ENCODE results near the gene PHLDA2. TPM values are rescaled to one million over a fixed set of nuclear protein-coding genes. Genes with fewer than 3 reads are reported as not detected.

PHLDA2 gene
- total RNA-seq, 2 experiments from 2014 or later, result 2.8 to 3.6 TPM

- CTCF ChIA-PET, result no interaction called here
These were observed 4.8 kb downstream of the PHLDA2 start for GRCh38 chr11:2924381-2924780.

GRCh38 chr11:2923446-2924375 is 5.5 kb downstream of the PHLDA2 start:
- Mint-ChIP-seq H3K27me3 (ENCODE audit: low read depth) (peaks cover 13% of the 10 kb centered on the region), H3K36me3 (ENCODE audit: low read depth) (no peaks in the 10 kb centered on the region), H3K4me3 (no peak overlapping the region), H3K9me3 (no peaks in the 10 kb centered on the region), H3K27ac (no peak overlapping the region), H3K4me1 (ENCODE audit: low read depth) (peaks cover 7% of the 10 kb centered on the region)
- intact Hi-C loops (cut with micrococcal nuclease), result no loop called here
- CTCF ChIA-PET, result interaction anchor here (0.8 kb wide), 1 partner anchor 391 kb away, joined by 3 read pairs; no protein-coding TSS in a partner anchor
- no peak for DNase-seq

More at GRCh38 chr11:2924381-2924780, 4.8 kb downstream of the PHLDA2 start:
- peaks cover 10% of the 10 kb centered on the region for H3K4me1 Mint-ChIP-seq (ENCODE audit: low read depth)
- no peaks in the 10 kb centered on the region for H3K36me3 Mint-ChIP-seq (ENCODE audit: low read depth)
- DNase-seq, result no peak
- intact Hi-C loops (cut with micrococcal nuclease), result no loop called here
- H3K9me3 Mint-ChIP-seq, result no peaks in the 10 kb centered on the region
- H3K4me3 Mint-ChIP-seq, result no peak overlapping the region
- H3K27ac Mint-ChIP-seq, result no peak overlapping the region
- H3K27me3 Mint-ChIP-seq (ENCODE audit: low read depth), result peaks cover 15% of the 10 kb centered on the region

- intact Hi-C loops (cut with micrococcal nuclease), result no loop called here
- Mint-ChIP-seq H3K27ac (no peak overlapping the region), H3K9me3 (no peaks in the 10 kb centered on the region), H3K36me3 (ENCODE audit: low read depth) (no peaks in the 10 kb centered on the region), H3K27me3 (ENCODE audit: low read depth) (peaks cover 5% of the 10 kb centered on the region), H3K4me3 (no peak overlapping the region), H3K4me1 (ENCODE audit: low read depth) (peaks cover under 1% of the 10 kb centered on the region)
- CTCF ChIA-PET, result no interaction called here
- DNase-seq, result no peak
These were observed 6.6 kb downstream of the PHLDA2 start for GRCh38 chr11:2922655-2923054.

GRCh38 chr11:2921742-2922493 is 7.3 kb downstream of the PHLDA2 start:
- H3K27me3 Mint-ChIP-seq (ENCODE audit: low read depth), result peaks cover 2% of the 10 kb centered on the region
- no peak overlapping the region for H3K27ac Mint-ChIP-seq
- no peaks in the 10 kb centered on the region for H3K36me3 Mint-ChIP-seq (ENCODE audit: low read depth)
- no peaks in the 10 kb centered on the region for H3K4me1 Mint-ChIP-seq (ENCODE audit: low read depth)
- intact Hi-C loops (cut with micrococcal nuclease), result no loop called here
- CTCF ChIA-PET, result no interaction called here
- DNase-seq, result no peak
- no peaks in the 10 kb centered on the region for H3K9me3 Mint-ChIP-seq
- H3K4me3 Mint-ChIP-seq, result no peak overlapping the region

GRCh38 chr11:2921261-2921660 is 8.0 kb downstream of the PHLDA2 start:
- H3K4me1 Mint-ChIP-seq (ENCODE audit: low read depth), result no peaks in the 10 kb centered on the region
- DNase-seq, result no peak
- intact Hi-C loops (cut with micrococcal nuclease), result no loop called here
- H3K27ac Mint-ChIP-seq, result no peak overlapping the region
- CTCF ChIA-PET, result interaction anchor here (1.2 kb wide), 1 partner anchor 9 kb away, joined by 6 read pairs; the partner anchor contains the start of gene PHLDA2
- H3K9me3 Mint-ChIP-seq, result no peaks in the 10 kb centered on the region
- no peaks in the 10 kb centered on the region for H3K27me3 Mint-ChIP-seq (ENCODE audit: low read depth)
- H3K4me3 Mint-ChIP-seq, result no peak overlapping the region
- H3K36me3 Mint-ChIP-seq (ENCODE audit: low read depth), result no peaks in the 10 kb centered on the region

- CTCF ChIA-PET, result interaction anchor here (1.2 kb wide), 1 partner anchor 10 kb away, joined by 6 read pairs; the partner anchor contains the start of gene PHLDA2
- no peaks in the 10 kb centered on the region for H3K4me1 Mint-ChIP-seq (ENCODE audit: low read depth)
- no peaks in the 10 kb centered on the region for H3K9me3 Mint-ChIP-seq
- intact Hi-C loops (cut with micrococcal nuclease), result no loop called here
- DNase-seq, result no peak
- no peaks in the 10 kb centered on the region for H3K36me3 Mint-ChIP-seq (ENCODE audit: low read depth)
- H3K27me3 Mint-ChIP-seq (ENCODE audit: low read depth), result no peaks in the 10 kb centered on the region
- no peak overlapping the region for H3K4me3 Mint-ChIP-seq
- no peak overlapping the region for H3K27ac Mint-ChIP-seq
These were observed 8.9 kb downstream of the PHLDA2 start for GRCh38 chr11:2920343-2920742.

- intact Hi-C loops (cut with micrococcal nuclease), result no loop called here
- H3K4me1 Mint-ChIP-seq (ENCODE audit: low read depth), result no peaks in the 10 kb centered on the region
- CTCF ChIA-PET, result no interaction called here
These were observed 9.4 kb downstream of the PHLDA2 start for GRCh38 chr11:2919837-2920236.

GRCh38 chr11:2919188-2919587 is 10.0 kb downstream of the PHLDA2 start:
- Mint-ChIP-seq H3K4me3 (no peak overlapping the region), H3K4me1 (ENCODE audit: low read depth) (peaks cover under 1% of the 10 kb centered on the region), H3K9me3 (no peaks in the 10 kb centered on the region), H3K36me3 (ENCODE audit: low read depth) (no peaks in the 10 kb centered on the region), H3K27me3 (ENCODE audit: low read depth) (no peaks in the 10 kb centered on the region), H3K27ac (no peak overlapping the region)
- CTCF ChIA-PET, result no interaction called here
- intact Hi-C loops (cut with micrococcal nuclease), result no loop called here
- DNase-seq, result no peak

More at GRCh38 chr11:2919837-2920236, 9.4 kb downstream of the PHLDA2 start:
- Mint-ChIP-seq H3K36me3 (ENCODE audit: low read depth) (no peaks in the 10 kb centered on the region), H3K9me3 (no peaks in the 10 kb centered on the region), H3K27ac (no peak overlapping the region), H3K4me3 (no peak overlapping the region), H3K27me3 (ENCODE audit: low read depth) (no peaks in the 10 kb centered on the region)
- no peak for DNase-seq

- H3K27ac Mint-ChIP-seq, result no peak overlapping the region
- H3K9me3 Mint-ChIP-seq, result no peaks in the 10 kb centered on the region
- H3K27me3 Mint-ChIP-seq (ENCODE audit: low read depth), result no peaks in the 10 kb centered on the region
- intact Hi-C loops (cut with micrococcal nuclease), result no loop called here
- CTCF ChIA-PET, result no interaction called here
- peaks cover 10% of the 10 kb centered on the region for H3K4me1 Mint-ChIP-seq (ENCODE audit: low read depth)
- no peak overlapping the region for H3K4me3 Mint-ChIP-seq
- H3K36me3 Mint-ChIP-seq (ENCODE audit: low read depth), result no peaks in the 10 kb centered on the region
- DNase-seq, result no peak
These were observed 11.3 kb downstream of the PHLDA2 start for GRCh38 chr11:2917842-2918490.

GRCh38 chr11:2916892-2917645 is 12.2 kb downstream of the PHLDA2 start:
- no peaks in the 10 kb centered on the region for H3K27me3 Mint-ChIP-seq (ENCODE audit: low read depth)
- H3K4me3 Mint-ChIP-seq, result no peak overlapping the region
- H3K27ac Mint-ChIP-seq, result no peak overlapping the region
- DNase-seq, result no peak
- intact Hi-C loops (cut with micrococcal nuclease), result no loop called here
- no peaks in the 10 kb centered on the region for H3K36me3 Mint-ChIP-seq (ENCODE audit: low read depth)
- H3K9me3 Mint-ChIP-seq, result no peaks in the 10 kb centered on the region
- CTCF ChIA-PET, result no interaction called here
- H3K4me1 Mint-ChIP-seq (ENCODE audit: low read depth), result peaks cover 10% of the 10 kb centered on the region

- no peak for DNase-seq
- CTCF ChIA-PET, result no interaction called here
- Mint-ChIP-seq H3K27me3 (ENCODE audit: low read depth) (no peaks in the 10 kb centered on the region), H3K36me3 (ENCODE audit: low read depth) (no peaks in the 10 kb centered on the region), H3K27ac (no peak overlapping the region), H3K4me3 (no peak overlapping the region), H3K9me3 (no peaks in the 10 kb centered on the region), H3K4me1 (ENCODE audit: low read depth) (peaks cover 10% of the 10 kb centered on the region)
- intact Hi-C loops (cut with micrococcal nuclease), result no loop called here
These were observed 12.9 kb downstream of the PHLDA2 start for GRCh38 chr11:2916114-2916891.
